NT2/D1 (cell line): ENCODE measurements around the gene ASCL4.

Source experiments
- SUZ12 ChIP-seq: IDR thresholded peaks from 2 replicates; pipeline ENCODE4 v1.6.1; 2011; ENCODE audit not compliant: insufficient read length, insufficient read depth; ENCODE audit errors: extremely low read depth
- ZNF274 ChIP-seq: IDR thresholded peaks from 2 replicates; pipeline ENCODE4 v1.6.1; 2011; ENCODE audit warnings: mild to moderate bottlenecking, low read depth, low read length

DNA sequence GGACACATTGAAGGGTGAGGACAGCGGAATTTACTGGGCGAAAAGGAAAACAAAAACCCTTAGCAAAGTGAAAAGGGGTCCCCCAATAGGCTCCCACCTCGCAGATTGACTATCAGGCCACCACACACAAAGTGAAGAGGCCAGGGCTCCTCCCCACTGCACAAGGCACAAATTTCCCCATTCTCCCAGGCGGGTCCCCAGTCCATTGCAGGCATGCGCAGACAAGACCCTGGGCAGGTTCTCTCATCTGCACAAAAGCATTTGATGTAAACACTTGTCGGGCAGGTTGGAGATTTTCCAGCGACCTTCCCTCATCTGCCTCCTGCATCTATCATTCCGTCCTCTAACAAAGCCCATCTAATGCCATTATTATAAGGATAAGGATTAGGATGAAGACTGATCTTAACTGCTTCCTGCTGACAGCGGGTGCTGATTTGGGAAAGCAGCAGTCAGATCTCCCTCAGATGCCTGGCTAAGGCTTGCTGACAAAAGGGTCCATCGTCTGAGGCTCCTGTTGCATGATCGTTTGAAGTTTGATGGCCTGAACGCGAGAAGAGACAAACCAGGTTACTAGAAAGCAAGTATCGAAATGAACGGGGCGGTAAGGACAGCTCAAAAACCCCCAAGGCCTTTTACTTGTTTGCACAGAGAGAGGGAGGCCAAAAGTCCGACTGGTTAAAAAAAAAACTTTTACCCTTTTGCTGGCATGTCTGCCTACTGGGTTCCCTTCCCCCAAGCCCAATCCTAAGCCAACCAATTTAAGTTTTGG is 14.4 kb downstream of the ASCL4 start:
- TF ChIP-seq SUZ12 = no peak
- TF ChIP-seq ZNF274 = no peak
